ENCODE data around the gene SRRM5.
"Not testable (repeated sequence)": the region's sequence is repeated elsewhere in the genome, so short reads cannot be mapped to it uniquely, and the experiment has no call there.

The SRRM5 gene

DNA sequence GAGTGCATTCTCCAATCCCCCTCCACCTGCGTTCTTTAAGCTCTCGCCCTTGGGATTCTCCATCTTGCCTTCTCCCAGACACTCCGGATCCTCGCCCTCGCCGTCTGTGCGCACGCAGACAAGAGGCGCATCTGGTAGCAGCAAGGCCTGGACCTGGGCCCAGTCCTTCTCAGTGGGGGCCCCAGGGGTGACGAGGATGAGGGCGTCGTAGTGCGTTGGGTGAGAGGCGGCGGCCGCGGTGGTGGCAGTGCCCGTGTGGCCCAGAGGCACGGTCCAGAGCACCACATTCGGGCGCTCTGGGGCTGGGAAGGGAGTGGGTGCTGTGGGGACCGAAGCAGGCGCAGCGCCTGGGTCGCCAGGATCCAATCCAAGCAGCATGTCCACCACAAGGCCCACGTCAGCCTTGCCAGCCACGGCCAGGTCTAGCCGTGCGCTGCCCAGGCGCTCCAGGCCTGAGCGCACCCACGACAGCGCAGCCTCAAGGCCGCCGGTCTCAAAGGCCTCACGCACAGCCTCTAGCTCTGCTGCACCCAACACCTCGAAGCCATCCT is 19.0 kb upstream of the SRRM5 start:
- DNase-seq (ENCODE audit: low spot score) = no peak

- DNase-seq (ENCODE audit: low spot score) = no peak
These were observed 17.7 kb upstream of the SRRM5 start for GRCh38 chr19:43594081-43594697.

- no peak for DNase-seq (ENCODE audit: low spot score)
These were observed 16.9 kb upstream of the SRRM5 start for GRCh38 chr19:43594710-43595604.

- no peak for DNase-seq (ENCODE audit: low spot score)
These were observed 16.3 kb upstream of the SRRM5 start for GRCh38 chr19:43595605-43595998.

DNA sequence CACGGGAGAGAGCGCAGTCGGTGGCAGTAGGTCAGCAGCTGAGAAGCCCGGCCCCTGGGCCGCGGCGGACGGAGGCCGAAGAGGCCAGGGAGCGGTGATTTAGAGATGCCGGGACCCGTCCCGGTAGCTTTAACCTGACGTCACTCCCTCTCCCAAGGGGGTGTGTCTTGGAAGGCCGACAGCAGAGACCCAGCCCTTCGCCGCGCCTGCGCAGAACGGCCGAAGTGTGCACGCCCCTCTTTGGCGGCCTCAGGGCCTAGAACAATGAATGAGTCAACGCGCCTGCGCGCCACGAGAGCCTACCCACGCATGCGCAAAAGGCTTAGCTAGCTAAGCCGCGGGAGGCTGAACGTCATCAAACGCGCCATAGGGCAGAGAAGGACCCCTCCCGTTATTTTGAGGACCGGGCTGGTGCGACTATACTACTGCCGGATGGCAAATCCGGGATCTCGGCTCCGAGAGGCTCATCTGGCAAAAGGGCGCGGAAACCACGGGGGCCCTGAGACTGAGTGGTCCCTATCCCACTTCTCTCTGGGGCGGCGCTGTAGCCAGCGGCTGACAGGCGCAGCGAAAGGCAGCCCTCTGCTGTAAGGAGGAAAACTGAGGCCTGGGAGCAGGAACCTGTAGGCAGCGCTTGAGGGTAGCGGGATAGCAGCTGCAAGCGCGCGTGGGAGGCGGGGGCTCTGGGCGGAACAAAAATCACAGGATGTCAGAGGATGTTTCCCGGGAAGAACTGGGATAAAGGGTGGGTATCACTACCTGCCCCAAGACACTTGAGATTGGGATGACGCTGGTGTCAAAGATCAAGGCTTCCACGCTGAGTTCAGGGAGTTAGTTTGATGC is 15.7 kb upstream of the SRRM5 start, which contains the start of the genes IRGQ and ZNF576:
Gene IRGQ, minus strand, starts transcription at position 136 of the 843 bp plus-strand sequence. CDS start 796 bp downstream, outside the sequence.
Gene ZNF576, plus strand, starts transcription at position 597 of the 843 bp plus-strand sequence. CDS start 514 bp downstream, outside the sequence.
- DNase-seq (ENCODE audit: low spot score) = peak; percentile 100

GRCh38 chr19:43596842-43597461 is 14.9 kb upstream of the SRRM5 start:
- DNase-seq (ENCODE audit: low spot score) = no peak

- DNase-seq (ENCODE audit: low spot score) = no peak
These were observed 14.0 kb upstream of the SRRM5 start for GRCh38 chr19:43597876-43598275.

GRCh38 chr19:43598445-43599240 is 13.2 kb upstream of the SRRM5 start:
- DNase-seq (ENCODE audit: low spot score) = no peak

DNA sequence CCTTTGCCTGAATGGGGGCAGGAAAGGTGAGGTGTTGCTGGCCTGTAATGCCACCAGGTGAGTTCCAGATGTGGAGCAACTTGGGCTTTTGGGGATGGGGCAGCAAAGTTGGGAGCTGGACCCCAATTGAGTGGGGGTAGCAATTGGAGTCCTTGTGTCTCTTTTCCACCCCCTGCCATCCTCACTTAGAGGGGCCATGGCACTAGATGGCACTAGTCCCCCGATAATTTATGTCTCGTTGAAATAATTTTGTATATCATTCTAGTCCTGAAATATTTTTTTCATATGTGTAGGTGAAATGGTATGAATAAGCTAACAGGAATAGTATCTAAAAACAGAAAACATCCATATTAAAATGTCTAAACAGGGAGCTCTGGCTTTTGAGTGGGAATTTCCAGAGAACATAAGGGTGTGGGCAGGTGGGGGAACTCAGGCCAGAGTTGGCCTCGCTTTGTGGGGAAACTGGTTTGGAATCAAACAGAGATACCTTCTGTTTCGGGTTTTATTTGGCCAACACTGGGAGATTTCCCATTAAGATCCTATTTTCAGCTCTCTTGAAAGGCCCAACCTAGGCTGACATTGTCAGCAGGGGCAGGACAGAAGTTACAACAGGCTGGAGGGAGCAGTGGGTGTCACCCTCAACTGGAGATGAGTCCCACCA is 12.1 kb upstream of the SRRM5 start:
- no peak for DNase-seq (ENCODE audit: low spot score)

- DNase-seq (ENCODE audit: low spot score) = not testable (repeated sequence)
These were observed 11.6 kb upstream of the SRRM5 start for GRCh38 chr19:43600326-43600725.

- DNase-seq (ENCODE audit: low spot score) = no peak
These were observed 5.9 kb upstream of the SRRM5 start for GRCh38 chr19:43605875-43606568.

- no peak for DNase-seq (ENCODE audit: low spot score)
These were observed 5.2 kb upstream of the SRRM5 start for GRCh38 chr19:43606569-43607229.

- DNase-seq (ENCODE audit: low spot score) = no peak
These were observed 4.4 kb upstream of the SRRM5 start for GRCh38 chr19:43607238-43608205.

- DNase-seq (ENCODE audit: low spot score) = no peak
These were observed 2.0 kb upstream of the SRRM5 start for GRCh38 chr19:43609872-43610271.

DNA sequence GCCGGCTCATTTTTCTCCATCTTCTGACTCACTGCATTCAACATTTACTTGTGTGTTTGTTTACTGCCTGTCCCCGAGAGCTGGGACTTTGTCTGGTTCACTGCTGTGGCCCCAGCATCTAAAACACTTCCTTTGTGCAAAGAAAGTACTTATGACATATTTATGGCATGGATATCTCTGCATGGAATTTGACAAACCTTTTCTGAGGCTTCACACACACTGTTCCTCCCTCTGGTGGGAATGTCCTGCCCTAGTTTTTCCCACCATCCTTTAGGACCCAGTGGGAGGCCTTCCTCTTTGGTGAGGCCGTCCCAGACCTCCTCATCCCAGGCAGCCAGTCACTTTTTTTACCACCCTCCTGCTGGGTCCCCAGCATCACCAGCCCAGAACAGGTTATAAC is 1.4 kb upstream of the SRRM5 start:
- no peak for DNase-seq (ENCODE audit: low spot score)

DNA sequence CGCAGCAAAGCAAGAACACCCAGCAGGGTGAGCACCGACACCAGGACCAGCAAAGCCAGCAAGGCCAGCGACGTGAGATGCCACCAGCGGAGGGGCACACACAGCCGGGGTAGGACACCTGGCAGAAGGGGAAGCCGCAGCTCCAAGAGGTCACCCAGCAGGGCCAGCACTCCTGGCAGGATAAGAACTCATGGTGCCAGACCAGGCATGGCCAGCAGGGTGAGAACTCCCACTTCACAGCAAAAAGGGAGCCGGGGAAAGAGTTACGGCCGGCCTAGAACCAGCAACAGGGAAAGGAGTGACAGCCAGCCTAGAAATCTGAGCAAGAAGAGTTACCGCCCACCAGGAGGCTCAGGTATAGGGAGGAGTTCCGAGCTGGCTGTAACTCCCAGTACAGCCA is 486 bp downstream of the SRRM5 start:
- DNase-seq (ENCODE audit: low spot score) = no peak

- no peak for DNase-seq (ENCODE audit: low spot score)
These were observed 4.4 kb downstream of the SRRM5 start for GRCh38 chr19:43616306-43616705.

- no peak for DNase-seq (ENCODE audit: low spot score)
These were observed 5.1 kb downstream of the SRRM5 start for GRCh38 chr19:43616954-43617353.
